ENCODE data around the gene TMEM269. TPM values are rescaled to one million over a fixed set of nuclear protein-coding genes. Genes with fewer than 3 reads are reported as not detected.
A peak's percentile ranks its signal among the peaks of the same experiment; 100 is the strongest.

The TMEM269 gene
- total RNA-seq, 1 experiment from 2014 or later, result 0.11 TPM

DNA sequence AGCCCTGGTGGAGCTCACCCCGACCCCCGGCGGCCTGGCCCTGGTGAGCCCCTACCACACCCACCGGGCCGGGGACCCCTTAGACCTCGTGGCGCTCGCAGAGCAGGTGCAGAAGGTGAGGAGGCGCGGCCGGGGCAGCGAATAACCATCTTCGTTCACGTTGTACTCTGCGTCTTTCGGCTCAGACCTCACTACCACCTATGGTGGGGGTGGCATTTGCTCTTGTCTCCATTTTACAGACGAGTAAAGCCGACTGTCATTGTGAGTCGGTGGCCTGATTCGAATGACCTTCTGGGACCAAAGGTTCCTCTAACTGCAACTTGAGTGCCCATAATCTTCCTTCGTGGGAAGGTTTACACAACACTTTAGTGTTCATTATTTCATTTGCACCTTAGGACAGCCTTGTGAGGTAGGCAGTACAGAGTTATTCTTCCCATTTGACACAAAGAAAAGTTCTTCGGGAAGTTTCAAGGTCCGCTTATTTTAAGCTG is 17.2 kb upstream of the TMEM269 start:
- ChIA-PET CTCF (interaction anchor here (2.0 kb wide), 1 partner anchor 306 kb away, joined by 8 read pairs; no protein-coding TSS in a partner anchor), POLR2A (ENCODE audit: unreplicated experiment) (interaction anchor here (0.6 to 0.7 kb wide), 4 partner anchors 12 to 306 kb away, joined by 3 to 5 read pairs (median 4); no protein-coding TSS in a partner anchor)
- H3K4me2 ChIP-seq (ENCODE audit: low read length), result peak overlapping the region; percentile 93
- no peak overlapping the region for H3K27ac ChIP-seq (ENCODE audit: low read length)
- TF ChIP-seq EZH2phosphoT487 (IDR thresholded peaks at IDR 0.05; ENCODE audit: borderline replicate concordance, low read length), result no peak
- no peak for TF ChIP-seq EZH2 (IDR thresholded peaks at IDR 0.05; ENCODE audit: low read length, unreplicated experiment)
- TF ChIP-seq, protein P1, sequence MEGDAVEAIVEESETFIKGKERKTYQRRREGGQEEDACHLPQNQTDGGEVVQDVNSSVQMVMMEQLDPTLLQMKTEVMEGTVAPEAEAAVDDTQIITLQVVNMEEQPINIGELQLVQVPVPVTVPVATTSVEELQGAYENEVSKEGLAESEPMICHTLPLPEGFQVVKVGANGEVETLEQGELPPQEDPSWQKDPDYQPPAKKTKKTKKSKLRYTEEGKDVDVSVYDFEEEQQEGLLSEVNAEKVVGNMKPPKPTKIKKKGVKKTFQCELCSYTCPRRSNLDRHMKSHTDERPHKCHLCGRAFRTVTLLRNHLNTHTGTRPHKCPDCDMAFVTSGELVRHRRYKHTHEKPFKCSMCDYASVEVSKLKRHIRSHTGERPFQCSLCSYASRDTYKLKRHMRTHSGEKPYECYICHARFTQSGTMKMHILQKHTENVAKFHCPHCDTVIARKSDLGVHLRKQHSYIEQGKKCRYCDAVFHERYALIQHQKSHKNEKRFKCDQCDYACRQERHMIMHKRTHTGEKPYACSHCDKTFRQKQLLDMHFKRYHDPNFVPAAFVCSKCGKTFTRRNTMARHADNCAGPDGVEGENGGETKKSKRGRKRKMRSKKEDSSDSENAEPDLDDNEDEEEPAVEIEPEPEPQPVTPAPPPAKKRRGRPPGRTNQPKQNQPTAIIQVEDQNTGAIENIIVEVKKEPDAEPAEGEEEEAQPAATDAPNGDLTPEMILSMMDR (conservative IDR thresholded peaks at IDR 0.05; ENCODE audit: low read depth, low read length), result no peak
- intact Hi-C loops (cut with micrococcal nuclease), result loop anchor here (5.0 to 10.0 kb wide), 3 partner anchors 50 to 433 kb away; partner anchors contain the start of genes ERMAP, FOXJ3 and SVBP
- no peaks in the 10 kb centered on the region for H3K27me3 ChIP-seq (ENCODE audit: low read length)
- peak overlapping the region; percentile 89 for H3K4me3 ChIP-seq (ENCODE audit: low read length)
- H2AFZ ChIP-seq (ENCODE audit: low read length), result peak overlapping the region; percentile 91
- H3K36me3 ChIP-seq (ENCODE audit: low read depth, low read length), result peaks cover 3% of the 10 kb centered on the region; the same call in 1 of the 2 replicates
- H3K4me1 ChIP-seq (ENCODE audit: insufficient read depth, low read length), result peaks cover 22% of the 10 kb centered on the region
- no TSS peak for BruUV-seq (replicated peaks)
- peak; percentile 18 for ATAC-seq
- peaks cover 6% of the 10 kb centered on the region; the same call in 1 of the 2 replicates for H4K20me1 ChIP-seq (ENCODE audit: low read length)
- H3K79me2 ChIP-seq (ENCODE audit: low read length), result peaks cover 75% of the 10 kb centered on the region
- no peaks in the 10 kb centered on the region for H3K9me2 ChIP-seq (replicated peaks; ENCODE audit: low read length)
- H3K9ac ChIP-seq (ENCODE audit: low read length), result peak overlapping the region; percentile 93
- no peaks in the 10 kb centered on the region for H3F3A ChIP-seq (ENCODE audit: low read length, unreplicated experiment)
- no peaks in the 10 kb centered on the region for H3K9me3 ChIP-seq (ENCODE audit: low read length)
- DNase-seq, result peak; percentile 15

DNA sequence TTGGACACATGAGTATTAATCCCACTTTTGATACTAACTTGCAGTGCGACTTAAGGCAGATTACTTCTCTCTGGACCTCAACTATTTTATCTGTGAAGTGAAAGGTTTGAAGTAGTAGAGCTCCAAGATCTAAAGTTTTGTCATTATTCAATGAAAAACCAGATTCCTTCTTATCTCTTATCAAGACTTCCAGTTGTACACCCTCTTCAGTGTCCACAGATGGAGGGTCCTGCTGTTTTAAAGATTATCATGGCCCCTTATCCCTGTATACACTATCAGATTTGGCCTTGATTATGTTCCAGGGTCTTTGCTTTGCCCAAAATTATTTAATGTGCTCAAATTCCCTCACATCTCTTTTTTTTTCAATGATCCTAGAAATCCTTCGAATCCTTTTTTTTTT is 16.6 kb upstream of the TMEM269 start:
- TF ChIP-seq EZH2 (IDR thresholded peaks at IDR 0.05; ENCODE audit: low read length, unreplicated experiment) (no peak), EZH2phosphoT487 (IDR thresholded peaks at IDR 0.05; ENCODE audit: borderline replicate concordance, low read length) (no peak)
- TF ChIP-seq, protein P1 (conservative IDR thresholded peaks at IDR 0.05; ENCODE audit: low read depth, low read length), result no peak
- POLR2A ChIA-PET (ENCODE audit: unreplicated experiment), result interaction anchor here (0.6 kb wide), 1 partner anchor 1093 kb away, joined by 3 read pairs; no protein-coding TSS in a partner anchor
- Histone ChIP-seq H3K4me1 (ENCODE audit: insufficient read depth, low read length) (peaks cover 22% of the 10 kb centered on the region), H3K27me3 (ENCODE audit: low read length) (no peaks in the 10 kb centered on the region), H3K27ac (ENCODE audit: low read length) (no peak overlapping the region), H4K20me1 (ENCODE audit: low read length) (peaks cover 6% of the 10 kb centered on the region; the same call in 1 of the 2 replicates), H3K4me3 (ENCODE audit: low read length) (peak overlapping the region; percentile 89), H3K9me3 (ENCODE audit: low read length) (no peaks in the 10 kb centered on the region), H3K36me3 (ENCODE audit: low read depth, low read length) (peaks cover 3% of the 10 kb centered on the region; the same call in 1 of the 2 replicates), H3K9me2 (replicated peaks; ENCODE audit: low read length) (no peaks in the 10 kb centered on the region), H3F3A (ENCODE audit: low read length, unreplicated experiment) (no peaks in the 10 kb centered on the region), H2AFZ (ENCODE audit: low read length) (no peak overlapping the region), H3K79me2 (ENCODE audit: low read length) (peaks cover 79% of the 10 kb centered on the region), H3K9ac (ENCODE audit: low read length) (peak overlapping the region; percentile 93), H3K4me2 (ENCODE audit: low read length) (peak overlapping the region; percentile 93)
- ATAC-seq, result no peak
- no peak for DNase-seq
- TSS peak; percentile 55 for BruUV-seq (replicated peaks)
- CTCF ChIA-PET, result no interaction called here
- intact Hi-C loops (cut with micrococcal nuclease), result loop anchor here (5.0 to 10.0 kb wide), 3 partner anchors 49 to 433 kb away; partner anchors contain the start of genes ERMAP, FOXJ3 and SVBP

DNA sequence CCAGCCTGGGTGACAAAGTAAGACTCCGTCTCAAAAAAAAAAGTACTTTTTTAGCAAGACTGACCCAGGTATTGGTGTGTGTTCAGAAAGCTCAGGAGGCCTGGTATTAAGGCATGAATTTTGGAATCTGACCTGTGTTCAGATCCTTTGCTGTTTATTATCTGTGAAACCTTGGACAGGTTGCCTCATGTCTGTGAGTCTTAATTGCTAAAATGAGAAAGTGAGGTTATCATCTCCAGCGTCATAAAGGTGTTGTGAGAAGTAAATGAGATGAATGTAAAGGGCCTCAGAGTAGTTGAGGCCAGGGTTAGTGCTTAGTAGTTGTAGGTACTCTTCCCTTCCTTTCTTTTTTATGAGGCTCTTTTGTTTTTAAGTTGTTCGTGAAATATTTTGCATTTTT is 15.0 kb upstream of the TMEM269 start:
- Histone ChIP-seq H3K27ac (ENCODE audit: low read length) (no peak overlapping the region), H3K4me2 (ENCODE audit: low read length) (no peak overlapping the region), H3K4me1 (ENCODE audit: insufficient read depth, low read length) (peaks cover 21% of the 10 kb centered on the region), H3K9me3 (ENCODE audit: low read length) (no peaks in the 10 kb centered on the region), H3K79me2 (ENCODE audit: low read length) (peaks cover 75% of the 10 kb centered on the region), H3K36me3 (ENCODE audit: low read depth, low read length) (peaks cover 8% of the 10 kb centered on the region; the same call in 1 of the 2 replicates), H3K9me2 (replicated peaks; ENCODE audit: low read length) (no peaks in the 10 kb centered on the region), H3K4me3 (ENCODE audit: low read length) (no peak overlapping the region), H3F3A (ENCODE audit: low read length, unreplicated experiment) (no peaks in the 10 kb centered on the region), H3K27me3 (ENCODE audit: low read length) (no peaks in the 10 kb centered on the region), H4K20me1 (ENCODE audit: low read length) (peaks cover 1% of the 10 kb centered on the region; the same call in 1 of the 2 replicates), H2AFZ (ENCODE audit: low read length) (no peak overlapping the region), H3K9ac (ENCODE audit: low read length) (no peak overlapping the region)
- no peak for TF ChIP-seq EZH2 (IDR thresholded peaks at IDR 0.05; ENCODE audit: low read length, unreplicated experiment)
- TF ChIP-seq EZH2phosphoT487 (IDR thresholded peaks at IDR 0.05; ENCODE audit: borderline replicate concordance, low read length), result no peak
- TF ChIP-seq, protein P1 (conservative IDR thresholded peaks at IDR 0.05; ENCODE audit: low read depth, low read length), result no peak
- intact Hi-C loops (cut with micrococcal nuclease), result loop anchor here (5.0 to 10.0 kb wide), 3 partner anchors 47 to 435 kb away; partner anchors contain the start of genes ERMAP, FOXJ3 and SVBP
- ATAC-seq, result no peak
- ChIA-PET POLR2A (ENCODE audit: unreplicated experiment) (no interaction called here), CTCF (no interaction called here)
- no peak for DNase-seq
- no TSS peak for BruUV-seq (replicated peaks)
